ENCODE data around the gene TMSB15C.
A peak's percentile ranks its signal among the peaks of the same experiment; 100 is the strongest.
"Not testable (repeated sequence)": the region's sequence is repeated elsewhere in the genome, so short reads cannot be mapped to it uniquely, and the experiment has no call there.

Gene TMSB15C

GRCh38 chrX:104084534-104085277 lies 8.7 kb upstream of the TMSB15C start:
- no peak overlapping the region for H3K9ac ChIP-seq (ENCODE audit: low read depth, low read length, poor library complexity, severe bottlenecking)
- H3K4me1 ChIP-seq (ENCODE audit: insufficient read depth, low read length, poor library complexity, severe bottlenecking) = no peaks in the 10 kb centered on the region
- H3K4me2 ChIP-seq (ENCODE audit: low read depth, low read length, poor library complexity, severe bottlenecking) = peak overlapping the region; percentile 31
- no peaks in the 10 kb centered on the region for H3K36me3 ChIP-seq (ENCODE audit: insufficient read depth, low read length)
- no peak overlapping the region for H2AFZ ChIP-seq (ENCODE audit: low read length)
- H3K79me2 ChIP-seq (ENCODE audit: insufficient read depth, low read length) = no peaks in the 10 kb centered on the region
- TF ChIP-seq EZH2phosphoT487 (IDR thresholded peaks at IDR 0.05; ENCODE audit: borderline replicate concordance) (no peak), CTCF (conservative IDR thresholded peaks at IDR 0.05; ENCODE audit: low read length) (no peak)
- no peaks in the 10 kb centered on the region for H3F3A ChIP-seq (ENCODE audit: low read depth)
- H3K27me3 ChIP-seq (ENCODE audit: insufficient read depth, low read length, poor library complexity, severe bottlenecking) = no peaks in the 10 kb centered on the region
- no peak overlapping the region for H3K4me3 ChIP-seq (ENCODE audit: low read length, poor library complexity, severe bottlenecking)
- H3K9me3 ChIP-seq (ENCODE audit: insufficient read depth, low read depth, low read length) = no peaks in the 10 kb centered on the region
- no peaks in the 10 kb centered on the region for H4K20me1 ChIP-seq (ENCODE audit: insufficient read depth, low read length, poor library complexity, severe bottlenecking)
- H3K9me2 ChIP-seq (replicated peaks; ENCODE audit: low read depth, low read length) = no peaks in the 10 kb centered on the region

GRCh38 chrX:104084063-104084462 lies 8.0 kb upstream of the TMSB15C start:
- no peaks in the 10 kb centered on the region for H3F3A ChIP-seq (ENCODE audit: low read depth)
- H4K20me1 ChIP-seq (ENCODE audit: insufficient read depth, low read length, poor library complexity, severe bottlenecking) = no peaks in the 10 kb centered on the region
- no peaks in the 10 kb centered on the region for H3K27me3 ChIP-seq (ENCODE audit: insufficient read depth, low read length, poor library complexity, severe bottlenecking)
- TF ChIP-seq CTCF (conservative IDR thresholded peaks at IDR 0.05; ENCODE audit: low read length) = no peak
- TF ChIP-seq EZH2phosphoT487 (IDR thresholded peaks at IDR 0.05; ENCODE audit: borderline replicate concordance) = no peak
- no peaks in the 10 kb centered on the region for H3K4me1 ChIP-seq (ENCODE audit: insufficient read depth, low read length, poor library complexity, severe bottlenecking)
- H3K9me2 ChIP-seq (replicated peaks; ENCODE audit: low read depth, low read length) = no peaks in the 10 kb centered on the region
- H3K4me3 ChIP-seq (ENCODE audit: low read length, poor library complexity, severe bottlenecking) = no peak overlapping the region
- no peak overlapping the region for H3K4me2 ChIP-seq (ENCODE audit: low read depth, low read length, poor library complexity, severe bottlenecking)
- H3K36me3 ChIP-seq (ENCODE audit: insufficient read depth, low read length) = no peaks in the 10 kb centered on the region
- H3K79me2 ChIP-seq (ENCODE audit: insufficient read depth, low read length) = no peaks in the 10 kb centered on the region
- no peak overlapping the region for H3K9ac ChIP-seq (ENCODE audit: low read depth, low read length, poor library complexity, severe bottlenecking)
- no peak overlapping the region for H2AFZ ChIP-seq (ENCODE audit: low read length)
- H3K9me3 ChIP-seq (ENCODE audit: insufficient read depth, low read depth, low read length) = no peaks in the 10 kb centered on the region

- H2AFZ ChIP-seq (ENCODE audit: low read length); H3K4me1 ChIP-seq (ENCODE audit: insufficient read depth, low read length, poor library complexity, severe bottlenecking); H3K9me2 ChIP-seq (replicated peaks; ENCODE audit: low read depth, low read length); H3K4me3 ChIP-seq (ENCODE audit: low read length, poor library complexity, severe bottlenecking); H3K79me2 ChIP-seq (ENCODE audit: insufficient read depth, low read length); H3K9ac ChIP-seq (ENCODE audit: low read depth, low read length, poor library complexity, severe bottlenecking); H3F3A ChIP-seq (ENCODE audit: low read depth); H4K20me1 ChIP-seq (ENCODE audit: insufficient read depth, low read length, poor library complexity, severe bottlenecking); H3K36me3 ChIP-seq (ENCODE audit: insufficient read depth, low read length); H3K27me3 ChIP-seq (ENCODE audit: insufficient read depth, low read length, poor library complexity, severe bottlenecking); H3K4me2 ChIP-seq (ENCODE audit: low read depth, low read length, poor library complexity, severe bottlenecking); H3K9me3 ChIP-seq (ENCODE audit: insufficient read depth, low read depth, low read length): not testable (repeated sequence)
Measured at GRCh38 chrX:104077854-104078253, 1.8 kb upstream of the TMSB15C start.

GRCh38 chrX:104062636-104063035 lies 13.4 kb downstream of the TMSB15C start:
- not testable (repeated sequence) for H3K27me3 ChIP-seq (ENCODE audit: insufficient read depth, low read length, poor library complexity, severe bottlenecking); H3K4me1 ChIP-seq (ENCODE audit: insufficient read depth, low read length, poor library complexity, severe bottlenecking); H3K9me2 ChIP-seq (replicated peaks; ENCODE audit: low read depth, low read length); H3F3A ChIP-seq (ENCODE audit: low read depth); H3K9ac ChIP-seq (ENCODE audit: low read depth, low read length, poor library complexity, severe bottlenecking); H3K9me3 ChIP-seq (ENCODE audit: insufficient read depth, low read depth, low read length); H3K4me3 ChIP-seq (ENCODE audit: low read length, poor library complexity, severe bottlenecking); H2AFZ ChIP-seq (ENCODE audit: low read length); H4K20me1 ChIP-seq (ENCODE audit: insufficient read depth, low read length, poor library complexity, severe bottlenecking); H3K4me2 ChIP-seq (ENCODE audit: low read depth, low read length, poor library complexity, severe bottlenecking); H3K79me2 ChIP-seq (ENCODE audit: insufficient read depth, low read length); H3K36me3 ChIP-seq (ENCODE audit: insufficient read depth, low read length)

- H3K9me2 ChIP-seq (replicated peaks; ENCODE audit: low read depth, low read length); H3K79me2 ChIP-seq (ENCODE audit: insufficient read depth, low read length); H3F3A ChIP-seq (ENCODE audit: low read depth); H2AFZ ChIP-seq (ENCODE audit: low read length); H3K4me1 ChIP-seq (ENCODE audit: insufficient read depth, low read length, poor library complexity, severe bottlenecking); H3K4me2 ChIP-seq (ENCODE audit: low read depth, low read length, poor library complexity, severe bottlenecking); H3K36me3 ChIP-seq (ENCODE audit: insufficient read depth, low read length); H3K27me3 ChIP-seq (ENCODE audit: insufficient read depth, low read length, poor library complexity, severe bottlenecking); H3K9ac ChIP-seq (ENCODE audit: low read depth, low read length, poor library complexity, severe bottlenecking); H4K20me1 ChIP-seq (ENCODE audit: insufficient read depth, low read length, poor library complexity, severe bottlenecking); H3K4me3 ChIP-seq (ENCODE audit: low read length, poor library complexity, severe bottlenecking); H3K9me3 ChIP-seq (ENCODE audit: insufficient read depth, low read depth, low read length): not testable (repeated sequence)
Measured at GRCh38 chrX:104054956-104055355, 21.1 kb downstream of the TMSB15C start.

All from Loucy (cell line).